Thyroid gland (tissue), 4 donors: ENCODE measurements around the gene TMEM120B. TPM values are rescaled to one million over a fixed set of nuclear protein-coding genes. Genes with fewer than 3 reads are reported as not detected.

ENCODE experiments used
- DNase-seq, 2 donors: peaks; one replicate each; pipeline ENCODE4 v3.0.0-alpha.2; 2019
- H3K27ac ChIP-seq, 3 donors: fragments of 200-600 bp; sonication (generic); 1 replicate in 2 of 3; 2 replicates in 1 of 3; pipeline ENCODE4 v1.5.1; 2016 to 2019; ENCODE audit warnings: mild to moderate bottlenecking in 1 of 3, moderate library complexity in 1 of 3
- H3K27me3 ChIP-seq: fragments of 200-600 bp; sonication (generic); one replicate; pipeline ENCODE4 v1.5.1; 2019
- H3K36me3 ChIP-seq, 2 donors: fragments of 200-600 bp; sonication (generic); one replicate each; pipeline ENCODE4 v1.5.1; 2016 to 2019
- H3K4me1 ChIP-seq, 2 donors: fragments of 200-600 bp; sonication (generic); one replicate each; pipeline ENCODE4 v1.5.1; 2017 to 2019
- H3K4me3 ChIP-seq, 3 donors: fragments of 200-600 bp; sonication (generic); replicated peaks in 1 of 3; 1 replicate in 2 of 3; 2 replicates in 1 of 3; pipeline ENCODE4 v1.5.1; 2016; ENCODE audit warnings: mild to moderate bottlenecking in 1 of 3
- H3K9me3 ChIP-seq: fragments of 200-600 bp; sonication (generic); one replicate; pipeline ENCODE4 v1.5.1; 2017
- POLR2A ChIP-seq, 2 donors: fragments of 450-650 bp; IDR thresholded peaks; one replicate each; pipeline ENCODE4 v1.6.1; 2017; ENCODE audit warnings: antibody characterized with exemption in 2 of 2, mild to moderate bottlenecking in 2 of 2, moderate library complexity in 1 of 2
- WGBS, 2 donors: methylation state at CpG; one replicate each; pipeline ENCODE4 v1.1.5; 2017; 5-methylcytosine and 5-hydroxymethylcytosine counted together
- intact Hi-C: fragments of 100-400 bp; cut with DNase I; formaldehyde crosslinking; loops from one replicate; pipeline ENCODE4 v1.15.1; 2023
- total RNA-seq, 4 donors: library from RNA; depleted of rRNA; stranded (reverse); fragments of >200 nt; gene quantifications; one replicate each; pipeline ENCODE4 v1.2.3, GENCODE V29; 2016
- TF ChIP-seq, protein P1 (sequence below), 6 experiments: fragments of 200-600 bp in 3 of 6; fragments of 450-650 bp in 3 of 6; sonication (generic) in 3 of 6; IDR thresholded peaks; one replicate each; pipeline ENCODE4 v1.5.1; 2016 to 2019; ENCODE audit warnings: antibody characterized with exemption in 6 of 6, mild to moderate bottlenecking in 2 of 6, inconsistent platforms in 1 of 6, moderate library complexity in 1 of 6

Gene TMEM120B
- total RNA-seq, 4 donors from 2014 or later: 12.5 to 15.4 (median 14.2) TPM

DNA sequence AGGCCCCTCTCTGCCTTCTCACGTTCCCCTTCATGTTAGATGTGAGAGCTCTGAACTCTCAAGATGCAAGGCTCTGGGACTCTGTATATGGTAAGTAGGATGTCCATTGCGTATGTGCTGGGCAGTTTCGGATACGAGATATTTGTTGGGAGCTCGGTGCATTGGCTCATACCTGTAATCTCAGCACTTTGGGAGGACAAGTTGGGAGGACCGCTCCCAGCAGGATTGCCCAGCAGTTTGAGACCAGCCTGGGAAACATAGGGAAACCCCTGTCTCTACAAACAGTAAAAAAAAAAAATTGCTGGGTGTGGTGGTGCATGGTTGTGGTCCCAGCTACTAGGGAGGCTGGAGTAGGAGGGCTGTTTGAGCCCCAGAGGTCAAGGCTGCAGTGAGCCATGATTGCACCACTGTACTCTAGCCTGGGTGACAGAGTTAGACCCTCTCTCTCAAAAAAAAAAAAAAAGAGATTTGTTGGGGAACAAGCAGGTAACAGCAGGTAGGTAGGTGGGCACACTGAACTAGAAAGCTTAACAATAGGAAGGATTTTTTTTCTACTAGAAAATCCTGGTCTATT is 3.4 kb downstream of the TMEM120B start:
- intact Hi-C loops: no loop called here
- Histone ChIP-seq H3K27ac (no peak overlapping the region), H3K36me3 (no peaks in the 10 kb centered on the region), H3K4me3 (no peak overlapping the region), H3K9me3 (no peaks in the 10 kb centered on the region), H3K27me3 (no peaks in the 10 kb centered on the region), H3K4me1 (peaks cover 11 to 14% of the 10 kb centered on the region in 2 donors)
- DNase-seq: no peak
- TF ChIP-seq POLR2A (IDR thresholded peaks at IDR 0.05): no peak
- TF ChIP-seq, protein P1, sequence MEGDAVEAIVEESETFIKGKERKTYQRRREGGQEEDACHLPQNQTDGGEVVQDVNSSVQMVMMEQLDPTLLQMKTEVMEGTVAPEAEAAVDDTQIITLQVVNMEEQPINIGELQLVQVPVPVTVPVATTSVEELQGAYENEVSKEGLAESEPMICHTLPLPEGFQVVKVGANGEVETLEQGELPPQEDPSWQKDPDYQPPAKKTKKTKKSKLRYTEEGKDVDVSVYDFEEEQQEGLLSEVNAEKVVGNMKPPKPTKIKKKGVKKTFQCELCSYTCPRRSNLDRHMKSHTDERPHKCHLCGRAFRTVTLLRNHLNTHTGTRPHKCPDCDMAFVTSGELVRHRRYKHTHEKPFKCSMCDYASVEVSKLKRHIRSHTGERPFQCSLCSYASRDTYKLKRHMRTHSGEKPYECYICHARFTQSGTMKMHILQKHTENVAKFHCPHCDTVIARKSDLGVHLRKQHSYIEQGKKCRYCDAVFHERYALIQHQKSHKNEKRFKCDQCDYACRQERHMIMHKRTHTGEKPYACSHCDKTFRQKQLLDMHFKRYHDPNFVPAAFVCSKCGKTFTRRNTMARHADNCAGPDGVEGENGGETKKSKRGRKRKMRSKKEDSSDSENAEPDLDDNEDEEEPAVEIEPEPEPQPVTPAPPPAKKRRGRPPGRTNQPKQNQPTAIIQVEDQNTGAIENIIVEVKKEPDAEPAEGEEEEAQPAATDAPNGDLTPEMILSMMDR (IDR thresholded peaks at IDR 0.05): no peak
- 78 to 82% methylated on average over 6 of the region's 6 CpGs for WGBS, 2 donors

DNA sequence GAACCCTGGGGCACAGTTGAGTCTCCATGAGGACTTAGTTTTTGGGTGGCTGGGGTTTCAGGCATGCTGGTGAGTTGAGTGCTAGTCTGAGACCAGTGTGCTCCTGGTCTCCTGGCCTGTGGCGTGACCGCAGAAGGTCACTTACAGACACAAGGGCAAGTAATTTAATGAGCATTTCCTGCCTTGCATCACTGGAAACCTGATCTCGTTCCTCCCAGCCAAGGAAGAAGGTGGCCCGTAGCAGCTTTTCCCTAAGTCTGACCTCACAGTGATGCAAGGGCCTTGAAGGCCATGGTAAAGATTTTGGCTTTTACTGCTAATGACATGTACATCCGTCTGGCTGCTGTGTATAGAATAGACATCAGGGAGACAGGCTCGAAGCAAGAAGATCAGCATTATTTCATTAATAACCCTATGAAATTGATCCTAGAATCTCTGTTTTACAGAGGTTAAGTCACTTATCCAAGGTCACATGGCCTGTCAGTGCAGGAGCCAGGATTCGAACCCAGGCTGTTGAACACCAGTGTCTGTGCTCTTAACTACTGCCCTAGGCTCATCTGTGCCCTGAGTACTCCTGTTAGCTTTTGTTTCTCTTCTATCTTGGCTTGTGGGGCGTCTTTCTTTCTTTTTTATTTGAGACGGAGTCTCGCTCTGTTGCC is 4.6 kb downstream of the TMEM120B start:
- Histone ChIP-seq H3K27ac (no peak overlapping the region), H3K27me3 (no peaks in the 10 kb centered on the region), H3K4me3 (no peak overlapping the region), H3K4me1 (peaks cover 6 to 11% of the 10 kb centered on the region in 2 donors), H3K36me3 (no peaks in the 10 kb centered on the region), H3K9me3 (no peaks in the 10 kb centered on the region)
- TF ChIP-seq, protein P1 (IDR thresholded peaks at IDR 0.05): no peak
- TF ChIP-seq POLR2A (IDR thresholded peaks at IDR 0.05): no peak
- DNase-seq: no peak
- 86 to 87% methylated on average over 9 to 10 of the region's 10 CpGs for WGBS, 2 donors
- intact Hi-C loops: no loop called here

- DNase-seq: no peak
- Histone ChIP-seq H3K4me1 (peaks cover 3 to 4% of the 10 kb centered on the region in 2 donors), H3K27me3 (no peaks in the 10 kb centered on the region), H3K36me3 (no peaks in the 10 kb centered on the region), H3K27ac (no peak overlapping the region), H3K9me3 (no peaks in the 10 kb centered on the region), H3K4me3 (no peak overlapping the region)
- intact Hi-C loops: no loop called here
- TF ChIP-seq, protein P1 (IDR thresholded peaks at IDR 0.05): no peak
- no peak for TF ChIP-seq POLR2A (IDR thresholded peaks at IDR 0.05)
- 86 to 89% methylated on average over 3 of the region's 3 CpGs for WGBS, 2 donors
Observed at GRCh38 chr12:121718653-121719239, 6.2 kb downstream of the TMEM120B start.

DNA sequence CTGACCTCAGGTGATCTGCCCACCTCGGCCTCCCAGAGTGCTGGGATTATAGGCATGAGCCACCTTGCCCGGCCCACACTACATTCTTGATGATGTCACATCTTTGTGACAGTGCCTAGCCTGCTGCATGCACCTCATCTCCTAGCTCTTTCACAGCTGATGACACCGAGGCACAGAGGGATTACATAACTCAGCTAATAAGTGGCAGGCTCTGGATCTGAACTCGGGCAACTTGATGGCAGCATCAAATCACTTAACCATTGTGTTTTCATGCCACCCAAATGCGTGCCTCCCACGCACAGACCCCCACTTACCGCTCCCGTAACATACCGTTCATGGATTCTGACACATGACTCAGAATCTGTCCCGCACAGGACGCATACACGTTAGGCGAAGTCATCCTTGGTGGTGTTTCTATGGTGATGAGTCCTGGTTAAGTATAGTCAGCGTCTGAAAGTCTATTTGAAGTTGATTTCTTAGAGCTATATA is 7.4 kb downstream of the TMEM120B start:
- 82 to 87% methylated on average over 14 of the region's 14 CpGs for WGBS, 2 donors
- Histone ChIP-seq H3K27ac (no peak overlapping the region), H3K27me3 (no peaks in the 10 kb centered on the region), H3K9me3 (no peaks in the 10 kb centered on the region), H3K36me3 (no peaks in the 10 kb centered on the region), H3K4me3 (no peak overlapping the region), H3K4me1 (no peaks in the 10 kb centered on the region)
- intact Hi-C loops: no loop called here
- DNase-seq: no peak
- TF ChIP-seq, protein P1 (IDR thresholded peaks at IDR 0.05): no peak
- TF ChIP-seq POLR2A (IDR thresholded peaks at IDR 0.05): no peak

GRCh38 chr12:121720762-121721161 is 8.2 kb downstream of the TMEM120B start:
- no peak for DNase-seq
- Histone ChIP-seq H3K27me3 (no peaks in the 10 kb centered on the region), H3K27ac (no peak overlapping the region), H3K36me3 (no peaks in the 10 kb centered on the region), H3K9me3 (no peaks in the 10 kb centered on the region), H3K4me1 (no peaks in the 10 kb centered on the region), H3K4me3 (no peak overlapping the region)
- 99% methylated on average over 5 of the region's 5 CpGs for WGBS, 2 donors
- intact Hi-C loops: no loop called here
- TF ChIP-seq, protein P1 (IDR thresholded peaks at IDR 0.05): no peak
- no peak for TF ChIP-seq POLR2A (IDR thresholded peaks at IDR 0.05)
